HCT116 (cell line): ENCODE measurements around the gene HOXB7.

Experiments used
- ELF1 ChIP-seq: IDR thresholded peaks from 2 replicates; pipeline ENCODE4 v1.6.1; 2012; ENCODE audit warnings: low read depth, borderline replicate concordance
- JUND ChIP-seq: IDR thresholded peaks from 2 replicates; pipeline ENCODE4 v1.6.1; 2012
- POLR2A ChIP-seq: IDR thresholded peaks from 2 replicates; pipeline ENCODE4 v1.7.0; 2011; ENCODE audit warnings: borderline replicate concordance; ENCODE audit not compliant: insufficient read depth, insufficient read length; ENCODE audit errors: extremely low read depth
- POLR2AphosphoS5 ChIP-seq: IDR thresholded peaks from 2 replicates; pipeline ENCODE4 v1.6.1; 2011; ENCODE audit warnings: mild to moderate bottlenecking, low read depth, low read length, moderate library complexity
- SIN3A ChIP-seq: IDR thresholded peaks from 2 replicates; pipeline ENCODE4 v1.6.1; 2012; ENCODE audit warnings: low read depth
- TF ChIP-seq, protein P1 (sequence below), 3 experiments: fragments of 200-600 bp in 1 of 3; sonication (generic) in 1 of 3; IDR thresholded peaks in 2 of 3; conservative IDR thresholded peaks in 1 of 3; 2 replicates each; pipeline ENCODE4 v1.5.1; 2012 to 2017; ENCODE audit warnings: low read depth in 2 of 3, low read length in 2 of 3, antibody characterized with exemption in 1 of 3, borderline replicate concordance in 1 of 3, control low read depth in 1 of 3, mild to moderate bottlenecking in 1 of 3, mixed read lengths in 1 of 3, mixed run types in 1 of 3, moderate library complexity in 1 of 3; ENCODE audit not compliant: insufficient read depth in 1 of 3
- TF ChIP-seq, protein P2 (sequence below): IDR thresholded peaks from 2 replicates; pipeline ENCODE4 v1.6.1; 2012; ENCODE audit warnings: low read depth

DNA sequence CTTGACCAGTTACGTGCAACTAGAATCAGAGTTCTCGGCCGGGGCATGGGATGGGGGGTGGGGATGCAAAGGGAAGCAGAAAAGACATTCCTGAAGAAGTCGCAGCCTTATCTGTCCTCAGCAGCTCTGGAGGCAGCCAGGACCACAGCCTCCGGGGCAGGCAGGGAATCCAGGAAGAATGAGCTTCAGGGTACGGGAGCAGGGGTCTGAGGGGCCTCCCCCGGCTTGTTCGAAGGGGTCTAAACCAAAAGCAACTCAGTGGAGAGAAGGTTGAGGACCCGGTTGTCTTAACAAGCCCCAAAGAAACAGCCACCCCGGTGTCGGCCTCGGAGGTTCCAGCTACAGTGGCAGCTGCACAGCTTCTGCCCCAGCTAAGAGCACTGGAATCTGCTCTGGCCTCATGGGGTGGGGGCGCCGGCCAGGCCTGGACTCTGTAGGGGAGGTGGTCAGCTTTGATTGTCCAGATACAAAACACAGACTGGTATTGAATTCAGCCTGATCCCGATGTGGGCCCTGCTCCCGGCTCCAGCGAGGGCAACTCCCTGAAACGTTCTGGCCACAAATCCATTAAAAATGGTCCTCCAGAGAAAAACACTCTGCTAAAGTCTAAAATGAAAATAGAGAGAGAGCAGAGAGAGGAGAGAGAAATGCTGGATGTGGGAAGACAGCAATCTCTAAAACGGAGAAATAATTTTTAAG is 40.3 kb downstream of the HOXB7 start:
- TF ChIP-seq, protein P1, sequence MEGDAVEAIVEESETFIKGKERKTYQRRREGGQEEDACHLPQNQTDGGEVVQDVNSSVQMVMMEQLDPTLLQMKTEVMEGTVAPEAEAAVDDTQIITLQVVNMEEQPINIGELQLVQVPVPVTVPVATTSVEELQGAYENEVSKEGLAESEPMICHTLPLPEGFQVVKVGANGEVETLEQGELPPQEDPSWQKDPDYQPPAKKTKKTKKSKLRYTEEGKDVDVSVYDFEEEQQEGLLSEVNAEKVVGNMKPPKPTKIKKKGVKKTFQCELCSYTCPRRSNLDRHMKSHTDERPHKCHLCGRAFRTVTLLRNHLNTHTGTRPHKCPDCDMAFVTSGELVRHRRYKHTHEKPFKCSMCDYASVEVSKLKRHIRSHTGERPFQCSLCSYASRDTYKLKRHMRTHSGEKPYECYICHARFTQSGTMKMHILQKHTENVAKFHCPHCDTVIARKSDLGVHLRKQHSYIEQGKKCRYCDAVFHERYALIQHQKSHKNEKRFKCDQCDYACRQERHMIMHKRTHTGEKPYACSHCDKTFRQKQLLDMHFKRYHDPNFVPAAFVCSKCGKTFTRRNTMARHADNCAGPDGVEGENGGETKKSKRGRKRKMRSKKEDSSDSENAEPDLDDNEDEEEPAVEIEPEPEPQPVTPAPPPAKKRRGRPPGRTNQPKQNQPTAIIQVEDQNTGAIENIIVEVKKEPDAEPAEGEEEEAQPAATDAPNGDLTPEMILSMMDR (IDR thresholded peaks at IDR 0.05 in 2 of 3, conservative IDR thresholded peaks at IDR 0.05 in 1 of 3; ENCODE audit: borderline replicate concordance in 1 of 3, insufficient read depth in 1 of 3, low read depth in 2 of 3, low read length in 2 of 3), result no peak
- no peak for TF ChIP-seq JUND
- TF ChIP-seq ELF1, result no peak
- TF ChIP-seq POLR2A, result no peak
- TF ChIP-seq SIN3A, result no peak
- TF ChIP-seq, protein P2, sequence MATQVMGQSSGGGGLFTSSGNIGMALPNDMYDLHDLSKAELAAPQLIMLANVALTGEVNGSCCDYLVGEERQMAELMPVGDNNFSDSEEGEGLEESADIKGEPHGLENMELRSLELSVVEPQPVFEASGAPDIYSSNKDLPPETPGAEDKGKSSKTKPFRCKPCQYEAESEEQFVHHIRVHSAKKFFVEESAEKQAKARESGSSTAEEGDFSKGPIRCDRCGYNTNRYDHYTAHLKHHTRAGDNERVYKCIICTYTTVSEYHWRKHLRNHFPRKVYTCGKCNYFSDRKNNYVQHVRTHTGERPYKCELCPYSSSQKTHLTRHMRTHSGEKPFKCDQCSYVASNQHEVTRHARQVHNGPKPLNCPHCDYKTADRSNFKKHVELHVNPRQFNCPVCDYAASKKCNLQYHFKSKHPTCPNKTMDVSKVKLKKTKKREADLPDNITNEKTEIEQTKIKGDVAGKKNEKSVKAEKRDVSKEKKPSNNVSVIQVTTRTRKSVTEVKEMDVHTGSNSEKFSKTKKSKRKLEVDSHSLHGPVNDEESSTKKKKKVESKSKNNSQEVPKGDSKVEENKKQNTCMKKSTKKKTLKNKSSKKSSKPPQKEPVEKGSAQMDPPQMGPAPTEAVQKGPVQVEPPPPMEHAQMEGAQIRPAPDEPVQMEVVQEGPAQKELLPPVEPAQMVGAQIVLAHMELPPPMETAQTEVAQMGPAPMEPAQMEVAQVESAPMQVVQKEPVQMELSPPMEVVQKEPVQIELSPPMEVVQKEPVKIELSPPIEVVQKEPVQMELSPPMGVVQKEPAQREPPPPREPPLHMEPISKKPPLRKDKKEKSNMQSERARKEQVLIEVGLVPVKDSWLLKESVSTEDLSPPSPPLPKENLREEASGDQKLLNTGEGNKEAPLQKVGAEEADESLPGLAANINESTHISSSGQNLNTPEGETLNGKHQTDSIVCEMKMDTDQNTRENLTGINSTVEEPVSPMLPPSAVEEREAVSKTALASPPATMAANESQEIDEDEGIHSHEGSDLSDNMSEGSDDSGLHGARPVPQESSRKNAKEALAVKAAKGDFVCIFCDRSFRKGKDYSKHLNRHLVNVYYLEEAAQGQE, result no peak
- TF ChIP-seq POLR2AphosphoS5, result no peak
